ENCODE results near the gene SIN3A. TPM values are rescaled to one million over a fixed set of nuclear protein-coding genes. Genes with fewer than 3 reads are reported as not detected.

SIN3A gene
- total RNA-seq, 4 donors from 2014 or later: 31.1 to 53.1 (median 45.6) TPM

GRCh38 chr15:75437721-75438120 lies 13.8 kb downstream of the SIN3A start:
- no peaks in the 10 kb centered on the region for H3K27me3 ChIP-seq
- no peak overlapping the region for H3K4me3 ChIP-seq
- H3K36me3 ChIP-seq: peaks cover 0 to 17% (median 13%) of the 10 kb centered on the region in 4 donors
- WGBS: 92% methylated on average over 4 of the region's 4 CpGs
- H3K27ac ChIP-seq (replicated peaks in 1 of 4): no peak overlapping the region
- DNase-seq (ENCODE audit: extremely low spot score): no peak
- peaks cover 0 to 24% (median 14%) of the 10 kb centered on the region in 4 donors for H3K4me1 ChIP-seq
- no peaks in the 10 kb centered on the region for H3K9me3 ChIP-seq
- intact Hi-C loops (cut with DNase I): no loop called here
- no peak for TF ChIP-seq POLR2AphosphoS5 (IDR thresholded peaks at IDR 0.05)
- TF ChIP-seq CTCF (IDR thresholded peaks at IDR 0.05): no peak
- no peak for TF ChIP-seq EP300 (IDR thresholded peaks at IDR 0.05)
- TF ChIP-seq POLR2A (IDR thresholded peaks at IDR 0.05; ENCODE audit: low read depth): no peak

- intact Hi-C loops (cut with DNase I): no loop called here
- no peak for DNase-seq (ENCODE audit: extremely low spot score)
- WGBS: 77% methylated on average over 5 of the region's 5 CpGs
- Histone ChIP-seq H3K4me3 (no peak overlapping the region), H3K27ac (replicated peaks in 1 of 4) (no peak overlapping the region), H3K27me3 (no peaks in the 10 kb centered on the region), H3K4me1 (peaks cover 0 to 24% (median 14%) of the 10 kb centered on the region in 4 donors), H3K36me3 (peaks cover 0 to 17% (median 11%) of the 10 kb centered on the region in 4 donors), H3K9me3 (no peaks in the 10 kb centered on the region)
- TF ChIP-seq CTCF (IDR thresholded peaks at IDR 0.05) (no peak), POLR2AphosphoS5 (IDR thresholded peaks at IDR 0.05) (no peak), EP300 (IDR thresholded peaks at IDR 0.05) (no peak), POLR2A (IDR thresholded peaks at IDR 0.05; ENCODE audit: low read depth) (no peak)
These were observed 14.6 kb downstream of the SIN3A start for GRCh38 chr15:75436881-75437280.

- 47% methylated on average over 1 of the region's 1 CpG for WGBS
- intact Hi-C loops (cut with DNase I): no loop called here
- peaks cover 5 to 48% (median 31%) of the 10 kb centered on the region in 4 donors for H3K36me3 ChIP-seq
These were observed 19.8 kb downstream of the SIN3A start for GRCh38 chr15:75431682-75432081.

GRCh38 chr15:75431270-75431669 lies 20.2 kb downstream of the SIN3A start:
- 80% methylated on average over 2 of the region's 2 CpGs for WGBS
- H3K4me1 ChIP-seq: peaks cover 0 to 12% (median 3%) of the 10 kb centered on the region in 4 donors
- peaks cover 5 to 52% (median 33%) of the 10 kb centered on the region in 4 donors for H3K36me3 ChIP-seq
- no peaks in the 10 kb centered on the region for H3K9me3 ChIP-seq
- no peaks in the 10 kb centered on the region for H3K27me3 ChIP-seq
- intact Hi-C loops (cut with DNase I): no loop called here
- no peak overlapping the region for H3K27ac ChIP-seq (replicated peaks in 1 of 4)
- TF ChIP-seq EP300 (IDR thresholded peaks at IDR 0.05): no peak
- no peak for TF ChIP-seq POLR2A (IDR thresholded peaks at IDR 0.05; ENCODE audit: low read depth)
- no peak for TF ChIP-seq CTCF (IDR thresholded peaks at IDR 0.05)
- TF ChIP-seq POLR2AphosphoS5 (IDR thresholded peaks at IDR 0.05): no peak
- DNase-seq (ENCODE audit: extremely low spot score): no peak
- H3K4me3 ChIP-seq: no peak overlapping the region

More at GRCh38 chr15:75431682-75432081, 19.8 kb downstream of the SIN3A start:
- Histone ChIP-seq H3K27ac (replicated peaks in 1 of 4) (no peak overlapping the region), H3K27me3 (no peaks in the 10 kb centered on the region), H3K4me3 (no peak overlapping the region), H3K4me1 (peaks cover 0 to 16% (median 6%) of the 10 kb centered on the region in 4 donors), H3K9me3 (no peaks in the 10 kb centered on the region)
- no peak for DNase-seq (ENCODE audit: extremely low spot score)
- TF ChIP-seq POLR2AphosphoS5 (IDR thresholded peaks at IDR 0.05): no peak
- TF ChIP-seq EP300 (IDR thresholded peaks at IDR 0.05): no peak
- no peak for TF ChIP-seq CTCF (IDR thresholded peaks at IDR 0.05)
- no peak for TF ChIP-seq POLR2A (IDR thresholded peaks at IDR 0.05; ENCODE audit: low read depth)

- no peak for DNase-seq (ENCODE audit: extremely low spot score)
- H3K9me3 ChIP-seq: no peaks in the 10 kb centered on the region
- TF ChIP-seq POLR2AphosphoS5 (IDR thresholded peaks at IDR 0.05) (no peak), POLR2A (IDR thresholded peaks at IDR 0.05; ENCODE audit: low read depth) (no peak), EP300 (IDR thresholded peaks at IDR 0.05) (no peak), CTCF (IDR thresholded peaks at IDR 0.05) (no peak)
- 99% methylated on average over 7 of the region's 7 CpGs for WGBS
- intact Hi-C loops (cut with DNase I): no loop called here
- peaks cover 0 to 6% (median 0%) of the 10 kb centered on the region in 4 donors for H3K4me1 ChIP-seq
- H3K27me3 ChIP-seq: no peaks in the 10 kb centered on the region
- peaks cover 5 to 46% (median 26%) of the 10 kb centered on the region in 4 donors for H3K36me3 ChIP-seq
- H3K27ac ChIP-seq (replicated peaks in 1 of 4): no peak overlapping the region
- H3K4me3 ChIP-seq: no peak overlapping the region
These were observed 21.2 kb downstream of the SIN3A start for GRCh38 chr15:75430259-75430658.
